GM23338 (cell line): Measurements from ENCODE around the gene DSG3. TPM values are rescaled to one million over a fixed set of nuclear protein-coding genes. Genes with fewer than 3 reads are reported as not detected.
A peak's percentile ranks its signal among the peaks of the same experiment; 100 is the strongest.

Source experiments
- ATAC-seq: fragments of 200-7000 bp; cut with Tn5 transposase; 3 replicates; pipeline ENCODE4 v1.9.1; 2020
- DNase-seq: peaks from one replicate; pipeline ENCODE4 v3.0.0-alpha.2; 2015; ENCODE audit warnings: low spot score
- H2AFZ ChIP-seq: fragments of 200-600 bp; sonication (generic); 2 replicates; pipeline ENCODE4 v1.8.0; 2016; ENCODE audit warnings: antibody characterized with exemption, mild to moderate bottlenecking, moderate library complexity
- H3F3A ChIP-seq: fragments of 200-600 bp; sonication (generic); replicated peaks from 2 replicates; pipeline ENCODE4 v1.8.0; 2017; ENCODE audit warnings: antibody characterized with exemption, mixed run types, low read depth
- H3K27ac ChIP-seq: fragments of 200-600 bp; sonication (generic); 2 replicates; pipeline ENCODE4 v1.6.1; 2016; ENCODE audit warnings: low read depth
- H3K27me3 ChIP-seq: fragments of 200-600 bp; sonication (generic); 2 replicates; pipeline ENCODE4 v1.8.0; 2016; ENCODE audit warnings: mild to moderate bottlenecking, mixed run types, moderate library complexity; ENCODE audit not compliant: insufficient read depth
- H3K36me3 ChIP-seq: fragments of 200-600 bp; sonication (generic); 2 replicates; pipeline ENCODE4 v1.8.0; 2016; ENCODE audit warnings: mild to moderate bottlenecking; ENCODE audit not compliant: insufficient read depth
- H3K4me1 ChIP-seq: fragments of 200-600 bp; sonication (generic); 2 replicates; pipeline ENCODE4 v1.8.0; 2016; ENCODE audit warnings: mild to moderate bottlenecking, moderate library complexity; ENCODE audit not compliant: insufficient read depth
- H3K4me2 ChIP-seq: fragments of 200-600 bp; sonication (generic); 2 replicates; pipeline ENCODE4 v1.7.1; 2017; ENCODE audit warnings: mixed run types
- H3K4me3 ChIP-seq: fragments of 200-600 bp; sonication (generic); 2 replicates; pipeline ENCODE4 v1.6.1; 2016; ENCODE audit warnings: mixed run types
- H3K79me2 ChIP-seq: fragments of 200-600 bp; sonication (generic); replicated peaks from 2 replicates; pipeline ENCODE4 v1.8.0; 2017; ENCODE audit warnings: mild to moderate bottlenecking; ENCODE audit not compliant: insufficient read depth
- H3K9me2 ChIP-seq: fragments of 200-600 bp; sonication (generic); 2 replicates; pipeline ENCODE4 v1.8.0; 2017; ENCODE audit not compliant: insufficient read depth
- H4K20me1 ChIP-seq: fragments of 200-600 bp; sonication (generic); replicated peaks from 2 replicates; pipeline ENCODE4 v1.8.0; 2017; ENCODE audit warnings: mild to moderate bottlenecking; ENCODE audit not compliant: insufficient read depth
- H3K27ac Mint-ChIP-seq: 2 replicates; pipeline ENCODE4 v1.8.0; 2020; ENCODE audit warnings: inconsistent platforms, mild to moderate bottlenecking, moderate library complexity, mixed read lengths
- H3K27me3 Mint-ChIP-seq: 3 replicates; pipeline ENCODE4 v1.8.0; 2022; ENCODE audit warnings: low read depth, mild to moderate bottlenecking, moderate library complexity, mixed read lengths, inconsistent platforms; ENCODE audit not compliant: insufficient read depth, poor library complexity
- H3K36me3 Mint-ChIP-seq: 3 replicates; pipeline ENCODE4 v1.8.0; 2021; ENCODE audit warnings: low read depth, mild to moderate bottlenecking, inconsistent platforms, moderate library complexity, mixed read lengths
- H3K4me1 Mint-ChIP-seq: 3 replicates; pipeline ENCODE4 v1.8.0; 2020; ENCODE audit warnings: mild to moderate bottlenecking, inconsistent platforms, mixed read lengths
- H3K4me3 Mint-ChIP-seq: 3 replicates; pipeline ENCODE4 v1.8.0; 2021; ENCODE audit warnings: moderate library complexity, mild to moderate bottlenecking, inconsistent platforms, mixed read lengths
- H3K9me3 Mint-ChIP-seq: 3 replicates; pipeline ENCODE4 v1.8.0; 2020; ENCODE audit warnings: moderate library complexity, mild to moderate bottlenecking, inconsistent platforms, mixed read lengths
- CREB1 ChIP-seq: fragments of 250-450 bp; sonication (Bioruptor Pico); IDR thresholded peaks from 2 replicates; pipeline ENCODE4 v1.5.0; 2020; ENCODE audit warnings: low read depth, mild to moderate bottlenecking, moderate library complexity
- EZH2 ChIP-seq: fragments of 200-600 bp; sonication (generic); IDR thresholded peaks from one replicate; pipeline ENCODE4 v1.8.0; 2017; ENCODE audit warnings: antibody characterized with exemption, mild to moderate bottlenecking, low read depth; ENCODE audit not compliant: unreplicated experiment
- EZH2phosphoT487 ChIP-seq: fragments of 200-600 bp; sonication (generic); IDR thresholded peaks from one replicate; pipeline ENCODE4 v1.8.1; 2018; ENCODE audit warnings: antibody characterized with exemption; ENCODE audit not compliant: unreplicated experiment
- JUNB ChIP-seq: IDR thresholded peaks from one replicate; pipeline ENCODE4 v1.6.1; 2016; ENCODE audit warnings: antibody characterized with exemption; ENCODE audit not compliant: unreplicated experiment
- NANOG ChIP-seq: IDR thresholded peaks from 2 replicates; pipeline ENCODE4 v1.6.1; 2016; ENCODE audit warnings: antibody characterized with exemption, borderline replicate concordance
- POLR2AphosphoS5 ChIP-seq: IDR thresholded peaks from 2 replicates; pipeline ENCODE4 v1.6.1; 2016; ENCODE audit warnings: antibody characterized with exemption, low read depth
- STAT1 ChIP-seq: IDR thresholded peaks from one replicate; pipeline ENCODE4 v1.6.1; 2016; ENCODE audit warnings: antibody characterized with exemption; ENCODE audit not compliant: unreplicated experiment
- ZNF114 ChIP-seq: fragments of 250-450 bp; sonication (Bioruptor Pico); IDR thresholded peaks from 2 replicates; pipeline ENCODE4 v1.5.0; 2020; ENCODE audit warnings: mild to moderate bottlenecking, moderate library complexity
- ZNF331 ChIP-seq: fragments of 250-450 bp; sonication (Bioruptor Pico); IDR thresholded peaks from 2 replicates; pipeline ENCODE4 v1.5.0; 2020; ENCODE audit warnings: low read depth, mild to moderate bottlenecking, moderate library complexity
- polyA plus RNA-seq: library from polyadenylated mRNA; unstranded; fragments of >200 nt; fragmentation: Nextera tagmentation; extraction: Ambion mirVana; gene quantifications from 2 replicates; pipeline ENCODE4 v1.2.1, GENCODE V29; 2016
- total RNA-seq: library from RNA; depleted of rRNA; stranded (reverse); fragments of >200 nt; shearing (Covaris generic); gene quantifications from 2 replicates; pipeline ENCODE4 v1.2.3, GENCODE V29; 2014
- TF ChIP-seq, protein P1 (sequence below), 2 experiments: fragments of 200-600 bp in 1 of 2; sonication (generic) in 1 of 2; conservative IDR thresholded peaks; 2 replicates each; pipeline versions ENCODE4 v1.5.1 to v1.6.1; 2016 to 2017; ENCODE audit warnings: antibody characterized with exemption in 2 of 2, low read depth in 2 of 2, mild to moderate bottlenecking in 2 of 2, moderate library complexity in 1 of 2
- TF ChIP-seq, protein P2 (sequence below): IDR thresholded peaks from 2 replicates; pipeline ENCODE4 v1.6.1; 2016; ENCODE audit warnings: antibody characterized with exemption
- TF ChIP-seq, protein P3 (sequence below): fragments of 250-450 bp; sonication (Bioruptor Pico); IDR thresholded peaks from 2 replicates; pipeline ENCODE4 v1.5.0; 2020; ENCODE audit warnings: mild to moderate bottlenecking, moderate library complexity
- TF ChIP-seq, protein P4 (sequence below): IDR thresholded peaks from one replicate; pipeline ENCODE4 v1.6.1; 2018; ENCODE audit warnings: antibody characterized with exemption; ENCODE audit not compliant: unreplicated experiment

Gene DSG3
- total and polyA plus RNA-seq, 2 experiments from 2014 or later = 0.05 to 0.24 TPM

DNA sequence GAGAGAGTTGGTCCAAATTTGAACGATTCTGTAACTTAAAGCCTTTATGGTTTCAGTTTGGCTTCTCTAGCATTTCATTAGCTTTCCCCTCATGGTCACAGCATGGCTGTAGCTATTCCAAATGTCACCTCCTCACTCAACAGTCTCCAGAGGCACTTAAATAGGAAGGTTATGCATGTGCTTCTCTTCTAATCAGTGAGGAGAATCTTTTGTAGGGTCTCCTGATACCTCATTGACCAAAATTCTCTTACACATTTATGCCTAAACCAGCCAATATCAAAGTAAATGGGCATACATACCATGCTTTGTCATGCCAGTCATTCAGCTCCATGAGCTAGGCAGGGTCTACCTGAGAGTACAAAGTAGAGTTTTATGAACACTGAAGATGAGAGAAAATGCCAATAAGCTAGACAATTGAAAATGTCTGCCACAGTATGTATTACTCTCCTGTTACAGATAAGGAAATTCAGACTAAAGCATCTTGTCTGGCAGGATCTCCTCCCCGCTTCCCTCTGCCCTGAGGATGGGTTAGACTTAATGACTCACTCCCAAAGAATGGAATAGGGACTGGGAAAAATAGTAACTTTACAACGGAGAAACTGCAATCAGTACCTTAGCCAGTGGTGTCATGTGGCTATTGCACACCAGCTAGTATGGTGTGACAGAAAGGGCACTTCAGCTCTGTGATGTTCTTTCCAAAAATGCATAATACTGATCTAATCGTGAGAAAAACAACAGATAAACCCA is 65.8 kb downstream of the DSG3 start:
- H3K4me3 ChIP-seq = no peak overlapping the region
- Mint-ChIP-seq H3K27ac (peak overlapping the region; percentile 0), H3K9me3 (no peaks in the 10 kb centered on the region; the same call in 2 of the 3 replicates), H3K4me3 (no peak overlapping the region), H3K4me1 (peaks cover 22% of the 10 kb centered on the region), H3K36me3 (peaks cover 3% of the 10 kb centered on the region), H3K27me3 (peaks cover 2% of the 10 kb centered on the region)
- TF ChIP-seq STAT1 (no peak), NANOG (no peak), ZNF114 (CRISPR knock-in tag) (no peak), CREB1 (CRISPR knock-in tag) (no peak), EZH2 (no peak), POLR2AphosphoS5 (no peak), EZH2phosphoT487 (no peak), JUNB (no peak), ZNF331 (no peak)
- TF ChIP-seq, protein P1, sequence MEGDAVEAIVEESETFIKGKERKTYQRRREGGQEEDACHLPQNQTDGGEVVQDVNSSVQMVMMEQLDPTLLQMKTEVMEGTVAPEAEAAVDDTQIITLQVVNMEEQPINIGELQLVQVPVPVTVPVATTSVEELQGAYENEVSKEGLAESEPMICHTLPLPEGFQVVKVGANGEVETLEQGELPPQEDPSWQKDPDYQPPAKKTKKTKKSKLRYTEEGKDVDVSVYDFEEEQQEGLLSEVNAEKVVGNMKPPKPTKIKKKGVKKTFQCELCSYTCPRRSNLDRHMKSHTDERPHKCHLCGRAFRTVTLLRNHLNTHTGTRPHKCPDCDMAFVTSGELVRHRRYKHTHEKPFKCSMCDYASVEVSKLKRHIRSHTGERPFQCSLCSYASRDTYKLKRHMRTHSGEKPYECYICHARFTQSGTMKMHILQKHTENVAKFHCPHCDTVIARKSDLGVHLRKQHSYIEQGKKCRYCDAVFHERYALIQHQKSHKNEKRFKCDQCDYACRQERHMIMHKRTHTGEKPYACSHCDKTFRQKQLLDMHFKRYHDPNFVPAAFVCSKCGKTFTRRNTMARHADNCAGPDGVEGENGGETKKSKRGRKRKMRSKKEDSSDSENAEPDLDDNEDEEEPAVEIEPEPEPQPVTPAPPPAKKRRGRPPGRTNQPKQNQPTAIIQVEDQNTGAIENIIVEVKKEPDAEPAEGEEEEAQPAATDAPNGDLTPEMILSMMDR (conservative IDR thresholded peaks at IDR 0.05; ENCODE audit: low read depth in 2 of 2) = no peak
- TF ChIP-seq, protein P2, sequence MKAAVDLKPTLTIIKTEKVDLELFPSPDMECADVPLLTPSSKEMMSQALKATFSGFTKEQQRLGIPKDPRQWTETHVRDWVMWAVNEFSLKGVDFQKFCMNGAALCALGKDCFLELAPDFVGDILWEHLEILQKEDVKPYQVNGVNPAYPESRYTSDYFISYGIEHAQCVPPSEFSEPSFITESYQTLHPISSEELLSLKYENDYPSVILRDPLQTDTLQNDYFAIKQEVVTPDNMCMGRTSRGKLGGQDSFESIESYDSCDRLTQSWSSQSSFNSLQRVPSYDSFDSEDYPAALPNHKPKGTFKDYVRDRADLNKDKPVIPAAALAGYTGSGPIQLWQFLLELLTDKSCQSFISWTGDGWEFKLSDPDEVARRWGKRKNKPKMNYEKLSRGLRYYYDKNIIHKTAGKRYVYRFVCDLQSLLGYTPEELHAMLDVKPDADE = no peak
- TF ChIP-seq, protein P3, sequence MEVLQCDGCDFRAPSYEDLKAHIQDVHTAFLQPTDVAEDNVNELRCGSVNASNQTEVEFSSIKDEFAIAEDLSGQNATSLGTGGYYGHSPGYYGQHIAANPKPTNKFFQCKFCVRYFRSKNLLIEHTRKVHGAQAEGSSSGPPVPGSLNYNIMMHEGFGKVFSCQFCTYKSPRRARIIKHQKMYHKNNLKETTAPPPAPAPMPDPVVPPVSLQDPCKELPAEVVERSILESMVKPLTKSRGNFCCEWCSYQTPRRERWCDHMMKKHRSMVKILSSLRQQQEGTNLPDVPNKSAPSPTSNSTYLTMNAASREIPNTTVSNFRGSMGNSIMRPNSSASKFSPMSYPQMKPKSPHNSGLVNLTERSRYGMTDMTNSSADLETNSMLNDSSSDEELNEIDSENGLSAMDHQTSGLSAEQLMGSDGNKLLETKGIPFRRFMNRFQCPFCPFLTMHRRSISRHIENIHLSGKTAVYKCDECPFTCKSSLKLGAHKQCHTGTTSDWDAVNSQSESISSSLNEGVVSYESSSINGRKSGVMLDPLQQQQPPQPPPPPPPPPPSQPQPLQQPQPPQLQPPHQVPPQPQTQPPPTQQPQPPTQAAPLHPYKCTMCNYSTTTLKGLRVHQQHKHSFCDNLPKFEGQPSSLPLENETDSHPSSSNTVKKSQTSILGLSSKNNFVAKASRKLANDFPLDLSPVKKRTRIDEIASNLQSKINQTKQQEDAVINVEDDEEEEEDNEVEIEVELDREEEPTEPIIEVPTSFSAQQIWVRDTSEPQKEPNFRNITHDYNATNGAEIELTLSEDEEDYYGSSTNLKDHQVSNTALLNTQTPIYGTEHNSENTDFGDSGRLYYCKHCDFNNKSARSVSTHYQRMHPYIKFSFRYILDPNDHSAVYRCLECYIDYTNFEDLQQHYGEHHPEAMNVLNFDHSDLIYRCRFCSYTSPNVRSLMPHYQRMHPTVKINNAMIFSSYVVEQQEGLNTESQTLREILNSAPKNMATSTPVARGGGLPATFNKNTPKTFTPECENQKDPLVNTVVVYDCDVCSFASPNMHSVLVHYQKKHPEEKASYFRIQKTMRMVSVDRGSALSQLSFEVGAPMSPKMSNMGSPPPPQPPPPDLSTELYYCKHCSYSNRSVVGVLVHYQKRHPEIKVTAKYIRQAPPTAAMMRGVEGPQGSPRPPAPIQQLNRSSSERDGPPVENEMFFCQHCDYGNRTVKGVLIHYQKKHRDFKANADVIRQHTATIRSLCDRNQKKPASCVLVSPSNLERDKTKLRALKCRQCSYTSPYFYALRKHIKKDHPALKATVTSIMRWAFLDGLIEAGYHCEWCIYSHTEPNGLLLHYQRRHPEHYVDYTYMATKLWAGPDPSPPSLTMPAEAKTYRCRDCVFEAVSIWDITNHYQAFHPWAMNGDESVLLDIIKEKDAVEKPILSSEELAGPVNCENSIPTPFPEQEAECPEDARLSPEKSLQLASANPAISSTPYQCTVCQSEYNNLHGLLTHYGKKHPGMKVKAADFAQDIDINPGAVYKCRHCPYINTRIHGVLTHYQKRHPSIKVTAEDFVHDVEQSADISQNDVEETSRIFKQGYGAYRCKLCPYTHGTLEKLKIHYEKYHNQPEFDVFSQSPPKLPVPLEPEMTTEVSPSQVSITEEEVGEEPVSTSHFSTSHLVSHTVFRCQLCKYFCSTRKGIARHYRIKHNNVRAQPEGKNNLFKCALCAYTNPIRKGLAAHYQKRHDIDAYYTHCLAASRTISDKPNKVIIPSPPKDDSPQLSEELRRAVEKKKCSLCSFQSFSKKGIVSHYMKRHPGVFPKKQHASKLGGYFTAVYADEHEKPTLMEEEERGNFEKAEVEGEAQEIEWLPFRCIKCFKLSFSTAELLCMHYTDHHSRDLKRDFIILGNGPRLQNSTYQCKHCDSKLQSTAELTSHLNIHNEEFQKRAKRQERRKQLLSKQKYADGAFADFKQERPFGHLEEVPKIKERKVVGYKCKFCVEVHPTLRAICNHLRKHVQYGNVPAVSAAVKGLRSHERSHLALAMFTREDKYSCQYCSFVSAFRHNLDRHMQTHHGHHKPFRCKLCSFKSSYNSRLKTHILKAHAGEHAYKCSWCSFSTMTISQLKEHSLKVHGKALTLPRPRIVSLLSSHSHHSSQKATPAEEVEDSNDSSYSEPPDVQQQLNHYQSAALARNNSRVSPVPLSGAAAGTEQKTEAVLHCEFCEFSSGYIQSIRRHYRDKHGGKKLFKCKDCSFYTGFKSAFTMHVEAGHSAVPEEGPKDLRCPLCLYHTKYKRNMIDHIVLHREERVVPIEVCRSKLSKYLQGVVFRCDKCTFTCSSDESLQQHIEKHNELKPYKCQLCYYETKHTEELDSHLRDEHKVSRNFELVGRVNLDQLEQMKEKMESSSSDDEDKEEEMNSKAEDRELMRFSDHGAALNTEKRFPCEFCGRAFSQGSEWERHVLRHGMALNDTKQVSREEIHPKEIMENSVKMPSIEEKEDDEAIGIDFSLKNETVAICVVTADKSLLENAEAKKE (CRISPR knock-in tag) = no peak
- TF ChIP-seq, protein P4, sequence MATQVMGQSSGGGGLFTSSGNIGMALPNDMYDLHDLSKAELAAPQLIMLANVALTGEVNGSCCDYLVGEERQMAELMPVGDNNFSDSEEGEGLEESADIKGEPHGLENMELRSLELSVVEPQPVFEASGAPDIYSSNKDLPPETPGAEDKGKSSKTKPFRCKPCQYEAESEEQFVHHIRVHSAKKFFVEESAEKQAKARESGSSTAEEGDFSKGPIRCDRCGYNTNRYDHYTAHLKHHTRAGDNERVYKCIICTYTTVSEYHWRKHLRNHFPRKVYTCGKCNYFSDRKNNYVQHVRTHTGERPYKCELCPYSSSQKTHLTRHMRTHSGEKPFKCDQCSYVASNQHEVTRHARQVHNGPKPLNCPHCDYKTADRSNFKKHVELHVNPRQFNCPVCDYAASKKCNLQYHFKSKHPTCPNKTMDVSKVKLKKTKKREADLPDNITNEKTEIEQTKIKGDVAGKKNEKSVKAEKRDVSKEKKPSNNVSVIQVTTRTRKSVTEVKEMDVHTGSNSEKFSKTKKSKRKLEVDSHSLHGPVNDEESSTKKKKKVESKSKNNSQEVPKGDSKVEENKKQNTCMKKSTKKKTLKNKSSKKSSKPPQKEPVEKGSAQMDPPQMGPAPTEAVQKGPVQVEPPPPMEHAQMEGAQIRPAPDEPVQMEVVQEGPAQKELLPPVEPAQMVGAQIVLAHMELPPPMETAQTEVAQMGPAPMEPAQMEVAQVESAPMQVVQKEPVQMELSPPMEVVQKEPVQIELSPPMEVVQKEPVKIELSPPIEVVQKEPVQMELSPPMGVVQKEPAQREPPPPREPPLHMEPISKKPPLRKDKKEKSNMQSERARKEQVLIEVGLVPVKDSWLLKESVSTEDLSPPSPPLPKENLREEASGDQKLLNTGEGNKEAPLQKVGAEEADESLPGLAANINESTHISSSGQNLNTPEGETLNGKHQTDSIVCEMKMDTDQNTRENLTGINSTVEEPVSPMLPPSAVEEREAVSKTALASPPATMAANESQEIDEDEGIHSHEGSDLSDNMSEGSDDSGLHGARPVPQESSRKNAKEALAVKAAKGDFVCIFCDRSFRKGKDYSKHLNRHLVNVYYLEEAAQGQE = no peak
- ATAC-seq (no peak), DNase-seq (no peak)
- H3K27me3 ChIP-seq = no peaks in the 10 kb centered on the region
- no peaks in the 10 kb centered on the region for H3F3A ChIP-seq
- H3K4me2 ChIP-seq = peak overlapping the region; percentile 44; the same call in 1 of the 2 replicates
- H2AFZ ChIP-seq = no peak overlapping the region
- H3K9me2 ChIP-seq = no peaks in the 10 kb centered on the region
- H3K4me1 ChIP-seq = peaks cover 25% of the 10 kb centered on the region
- no peaks in the 10 kb centered on the region for H3K36me3 ChIP-seq
- peaks cover 44% of the 10 kb centered on the region for H4K20me1 ChIP-seq
- no peak overlapping the region for H3K27ac ChIP-seq
- H3K79me2 ChIP-seq = peaks cover 98% of the 10 kb centered on the region
